SU-DHL-6 (cell line): ENCODE data around the gene NELL2.
A peak's percentile ranks its signal among the peaks of the same experiment; 100 is the strongest.

Experiments
- H2AFZ ChIP-seq: fragments of 200-600 bp; sonication (generic); 2 replicates; pipeline ENCODE4 v1.6.1; 2014; ENCODE audit warnings: low read depth, mild to moderate bottlenecking, moderate library complexity, mixed read lengths, antibody characterized with exemption, low read length; ENCODE audit not compliant: severe bottlenecking
- H3F3A ChIP-seq: fragments of 200-600 bp; shearing (Covaris generic); 2 replicates; pipeline ENCODE4 v1.6.0; 2016; ENCODE audit warnings: antibody characterized with exemption, mild to moderate bottlenecking; ENCODE audit not compliant: insufficient read depth
- H3K27ac ChIP-seq: fragments of 200-600 bp; sonication (generic); 2 replicates; pipeline ENCODE4 v1.5.1; 2016; ENCODE audit warnings: low read depth, mild to moderate bottlenecking, low read length, moderate library complexity, mixed read lengths
- H3K27me3 ChIP-seq: fragments of 200-600 bp; sonication (generic), shearing (Covaris generic); 2 replicates; pipeline ENCODE4 v1.6.0; 2014; ENCODE audit warnings: mild to moderate bottlenecking, low read length
- H3K36me3 ChIP-seq: fragments of 200-600 bp; sonication (generic); 2 replicates; pipeline ENCODE4 v1.6.1; 2014; ENCODE audit warnings: mild to moderate bottlenecking, low read length, mixed read lengths
- H3K4me2 ChIP-seq: fragments of 300-600, 200-600 bp; shearing (Covaris generic), sonication (generic); 2 replicates; pipeline ENCODE4 v1.6.0; 2014; ENCODE audit warnings: low read length, low read depth, mild to moderate bottlenecking; ENCODE audit not compliant: poor library complexity, severe bottlenecking
- H3K4me3 ChIP-seq: fragments of 200-600 bp; sonication (generic); 2 replicates; pipeline ENCODE4 v1.5.1; 2014; ENCODE audit warnings: antibody characterized with exemption, low read length, mild to moderate bottlenecking, mixed read lengths; ENCODE audit not compliant: insufficient read depth, poor library complexity, severe bottlenecking
- H3K79me2 ChIP-seq: fragments of 200-600 bp; sonication (generic); 2 replicates; pipeline ENCODE4 v1.6.1; 2014; ENCODE audit warnings: mild to moderate bottlenecking, low read length, moderate library complexity; ENCODE audit not compliant: insufficient read depth
- H3K9ac ChIP-seq: fragments of 200-600 bp; sonication (generic); 2 replicates; pipeline ENCODE4 v1.7.0; 2014; ENCODE audit warnings: mild to moderate bottlenecking, low read length
- H3K9me2 ChIP-seq: fragments of 200-600 bp; sonication (generic); replicated peaks from 2 replicates; pipeline ENCODE4 v1.6.1; 2014; ENCODE audit warnings: low read length; ENCODE audit not compliant: insufficient read depth
- H3K9me3 ChIP-seq: fragments of 200-600 bp; sonication (generic); 2 replicates; pipeline ENCODE4 v1.6.1; 2014; ENCODE audit warnings: low read length, mixed read lengths; ENCODE audit not compliant: insufficient read depth
- H4K20me1 ChIP-seq: fragments of 200-600 bp; sonication (generic); 2 replicates; pipeline ENCODE4 v1.6.1; 2014; ENCODE audit warnings: low read depth, mild to moderate bottlenecking, antibody characterized with exemption, low read length, moderate library complexity, mixed read lengths
- EZH2phosphoT487 ChIP-seq: fragments of 200-600 bp; sonication (generic), shearing (Covaris generic); conservative IDR thresholded peaks from 2 replicates; pipeline ENCODE4 v1.6.1; 2018; ENCODE audit warnings: mild to moderate bottlenecking, antibody characterized with exemption, low read length, moderate library complexity, mixed read lengths
- TF ChIP-seq, protein P1 (sequence below): fragments of 200-600 bp; sonication (generic); IDR thresholded peaks from one replicate; pipeline ENCODE4 v1.5.1; 2017; ENCODE audit warnings: antibody characterized with exemption, mild to moderate bottlenecking, low read length, moderate library complexity; ENCODE audit not compliant: insufficient read depth, poor library complexity, severe bottlenecking

NELL2 gene

GRCh38 chr12:44889162-44889561 lies 13.0 kb upstream of the NELL2 start:
- Histone ChIP-seq H2AFZ (no peak overlapping the region), H3K36me3 (no peaks in the 10 kb centered on the region), H3K27me3 (no peaks in the 10 kb centered on the region), H3K9me2 (no peaks in the 10 kb centered on the region), H3K4me3 (no peak overlapping the region), H3K4me2 (no peak overlapping the region), H3K79me2 (no peaks in the 10 kb centered on the region), H3K9me3 (no peaks in the 10 kb centered on the region), H4K20me1 (no peaks in the 10 kb centered on the region), H3K9ac (no peak overlapping the region), H3F3A (no peaks in the 10 kb centered on the region), H3K27ac (no peak overlapping the region)
- TF ChIP-seq, protein P1, sequence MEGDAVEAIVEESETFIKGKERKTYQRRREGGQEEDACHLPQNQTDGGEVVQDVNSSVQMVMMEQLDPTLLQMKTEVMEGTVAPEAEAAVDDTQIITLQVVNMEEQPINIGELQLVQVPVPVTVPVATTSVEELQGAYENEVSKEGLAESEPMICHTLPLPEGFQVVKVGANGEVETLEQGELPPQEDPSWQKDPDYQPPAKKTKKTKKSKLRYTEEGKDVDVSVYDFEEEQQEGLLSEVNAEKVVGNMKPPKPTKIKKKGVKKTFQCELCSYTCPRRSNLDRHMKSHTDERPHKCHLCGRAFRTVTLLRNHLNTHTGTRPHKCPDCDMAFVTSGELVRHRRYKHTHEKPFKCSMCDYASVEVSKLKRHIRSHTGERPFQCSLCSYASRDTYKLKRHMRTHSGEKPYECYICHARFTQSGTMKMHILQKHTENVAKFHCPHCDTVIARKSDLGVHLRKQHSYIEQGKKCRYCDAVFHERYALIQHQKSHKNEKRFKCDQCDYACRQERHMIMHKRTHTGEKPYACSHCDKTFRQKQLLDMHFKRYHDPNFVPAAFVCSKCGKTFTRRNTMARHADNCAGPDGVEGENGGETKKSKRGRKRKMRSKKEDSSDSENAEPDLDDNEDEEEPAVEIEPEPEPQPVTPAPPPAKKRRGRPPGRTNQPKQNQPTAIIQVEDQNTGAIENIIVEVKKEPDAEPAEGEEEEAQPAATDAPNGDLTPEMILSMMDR, result no peak
- no peak for TF ChIP-seq EZH2phosphoT487

- no peaks in the 10 kb centered on the region for H3F3A ChIP-seq
- no peak overlapping the region for H3K4me3 ChIP-seq
- H3K79me2 ChIP-seq, result no peaks in the 10 kb centered on the region
- TF ChIP-seq, protein P1, result no peak
- no peak for TF ChIP-seq EZH2phosphoT487
- no peaks in the 10 kb centered on the region for H3K9me2 ChIP-seq
- H3K36me3 ChIP-seq, result peaks cover 5% of the 10 kb centered on the region; the same call in 1 of the 2 replicates
- no peak overlapping the region for H3K27ac ChIP-seq
- H3K27me3 ChIP-seq, result no peaks in the 10 kb centered on the region
- no peak overlapping the region for H2AFZ ChIP-seq
- H3K4me2 ChIP-seq, result no peak overlapping the region
- peaks cover 4% of the 10 kb centered on the region; the same call in 1 of the 2 replicates for H3K9me3 ChIP-seq
- H4K20me1 ChIP-seq, result no peaks in the 10 kb centered on the region
- no peak overlapping the region for H3K9ac ChIP-seq
Observed at GRCh38 chr12:44885902-44886301, 9.8 kb upstream of the NELL2 start.

- Histone ChIP-seq H3K4me2 (no peak overlapping the region), H3K36me3 (peaks cover 5% of the 10 kb centered on the region; the same call in 1 of the 2 replicates), H4K20me1 (no peaks in the 10 kb centered on the region), H3K9me3 (peaks cover 8% of the 10 kb centered on the region; the same call in 1 of the 2 replicates), H3K9ac (no peak overlapping the region), H3K27ac (no peak overlapping the region), H3K27me3 (no peaks in the 10 kb centered on the region), H3K4me3 (no peak overlapping the region), H3K79me2 (no peaks in the 10 kb centered on the region), H2AFZ (peak overlapping the region; percentile 10), H3K9me2 (no peaks in the 10 kb centered on the region), H3F3A (peaks cover 5% of the 10 kb centered on the region; the same call in 1 of the 2 replicates)
- TF ChIP-seq, protein P1, result no peak
- no peak for TF ChIP-seq EZH2phosphoT487
Observed at GRCh38 chr12:44881197-44881596, 5.1 kb upstream of the NELL2 start.
